G401.6 (cell line): ENCODE data around the gene HSD11B1.

Experiments
- FAIRE-seq: peaks from 2 replicates; lab custom pipeline; 2012; peaks lifted over from hg19 to GRCh38; lab: Jason Lieb, UNC

Gene HSD11B1

DNA sequence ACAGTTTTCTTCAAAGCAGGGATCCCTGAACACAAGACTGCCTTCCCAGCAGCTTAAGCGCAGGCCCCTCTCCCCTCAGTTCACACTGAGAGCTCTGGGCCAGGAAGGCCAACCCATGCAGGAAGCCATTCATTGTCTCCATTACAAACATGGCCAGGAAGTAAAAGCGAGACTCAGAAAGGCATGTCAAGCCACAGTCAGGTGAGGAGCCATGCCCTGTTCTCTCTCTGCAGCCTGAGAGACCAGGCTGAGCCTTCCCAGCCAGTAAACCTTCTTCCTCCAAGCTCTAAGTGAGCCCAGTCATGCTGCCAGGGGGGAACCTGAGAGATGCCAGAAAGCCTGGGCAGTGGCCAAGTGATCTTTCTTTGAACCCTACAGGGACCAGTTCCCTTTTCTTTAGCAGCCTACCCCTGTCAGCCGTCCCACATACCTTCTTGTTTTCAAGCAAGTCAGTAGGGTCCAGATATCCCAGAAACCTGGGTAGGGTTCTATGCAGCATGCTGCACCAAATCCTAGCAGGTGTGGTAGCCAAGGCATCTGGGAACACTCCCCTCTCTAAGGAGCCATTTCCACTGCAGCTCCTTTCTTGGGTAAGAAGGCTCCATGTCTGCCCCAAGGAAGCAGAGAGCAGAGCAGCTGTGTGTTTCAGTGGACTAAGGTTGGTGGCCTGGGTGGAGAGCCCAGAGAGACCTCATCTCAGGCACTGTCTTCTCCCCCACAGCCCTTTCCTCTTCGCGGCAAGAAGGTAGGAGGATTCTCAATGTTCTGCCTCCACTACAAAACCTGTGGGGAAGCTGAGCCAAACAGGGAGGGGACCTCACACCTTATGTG is 52.2 kb downstream of the HSD11B1 start:
- FAIRE-seq = no peak

DNA sequence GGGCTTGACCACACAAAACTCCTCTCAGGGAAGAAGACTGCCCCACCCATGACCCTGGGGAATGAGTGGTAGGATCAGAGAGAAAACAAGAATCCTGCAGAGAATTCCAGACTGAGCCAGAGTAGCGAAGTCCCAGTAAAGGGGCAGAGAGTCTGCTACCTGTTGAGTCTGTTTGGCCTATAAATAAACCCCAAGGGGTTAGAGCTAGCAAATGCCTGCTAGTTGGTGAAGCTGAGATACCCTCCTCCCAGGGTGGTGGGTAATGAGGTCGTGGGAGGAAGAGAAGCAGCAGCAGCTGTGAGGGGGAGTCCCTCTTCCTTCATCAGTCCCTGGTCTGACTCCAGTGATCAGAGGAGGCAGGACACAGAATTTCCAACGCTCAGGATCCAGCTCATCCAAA is 53.8 kb downstream of the HSD11B1 start:
- FAIRE-seq = no peak

DNA sequence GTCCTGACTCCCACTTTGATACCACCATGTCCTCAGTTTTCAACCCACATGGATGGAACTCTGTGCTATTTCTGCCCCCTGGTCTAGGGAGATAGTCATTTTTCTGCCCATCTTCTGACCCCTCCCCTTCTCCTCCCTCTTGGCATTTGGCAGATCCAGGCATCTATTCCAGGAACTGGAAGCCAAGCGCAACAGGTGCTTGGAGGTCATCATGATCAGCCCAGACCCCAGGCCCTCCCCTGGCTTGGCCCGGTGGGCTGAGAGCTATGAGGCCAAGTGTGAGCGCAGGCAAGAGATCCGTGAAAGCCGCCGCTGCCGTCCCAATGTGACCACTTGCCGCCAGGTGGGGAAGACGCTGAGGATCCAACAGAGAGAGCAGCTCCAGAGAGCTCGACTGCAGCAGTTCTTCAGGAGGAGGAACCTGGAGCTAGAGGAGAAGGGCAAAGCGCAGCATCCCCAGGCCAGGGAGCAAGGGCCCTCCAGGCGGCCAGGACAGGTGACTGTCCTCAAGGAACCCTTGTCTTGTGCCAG is 55.2 kb downstream of the HSD11B1 start:
- FAIRE-seq = no peak

DNA sequence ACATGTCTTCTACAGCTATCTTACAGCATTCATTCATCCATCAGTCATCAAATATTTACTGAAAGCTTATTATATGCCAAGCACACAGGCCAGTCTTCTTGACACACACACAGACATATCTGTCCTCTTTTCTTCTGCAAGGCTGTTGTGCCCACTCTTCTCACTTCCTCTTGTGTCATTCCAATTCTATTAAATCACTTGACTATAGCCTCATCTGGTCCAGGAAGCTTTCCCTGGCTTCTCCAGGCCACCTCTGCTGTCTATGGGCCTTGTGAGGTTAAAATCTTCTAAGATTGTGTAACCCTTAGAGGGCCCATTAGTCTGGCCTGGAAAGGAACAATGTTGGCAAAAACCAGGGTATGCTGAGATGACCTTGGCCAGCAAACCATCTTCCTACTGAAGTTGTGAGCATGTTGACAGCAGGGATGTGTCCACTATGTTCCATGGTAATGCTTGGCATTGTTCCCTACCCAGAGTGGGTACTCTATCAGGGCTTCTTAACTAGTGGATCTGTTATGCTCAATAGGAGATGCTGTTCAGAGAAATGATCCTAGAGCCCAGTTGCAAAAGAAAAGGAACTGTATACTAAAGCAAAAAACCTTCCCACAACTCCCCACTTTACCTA is 56.5 kb downstream of the HSD11B1 start:
- FAIRE-seq = no peak

DNA sequence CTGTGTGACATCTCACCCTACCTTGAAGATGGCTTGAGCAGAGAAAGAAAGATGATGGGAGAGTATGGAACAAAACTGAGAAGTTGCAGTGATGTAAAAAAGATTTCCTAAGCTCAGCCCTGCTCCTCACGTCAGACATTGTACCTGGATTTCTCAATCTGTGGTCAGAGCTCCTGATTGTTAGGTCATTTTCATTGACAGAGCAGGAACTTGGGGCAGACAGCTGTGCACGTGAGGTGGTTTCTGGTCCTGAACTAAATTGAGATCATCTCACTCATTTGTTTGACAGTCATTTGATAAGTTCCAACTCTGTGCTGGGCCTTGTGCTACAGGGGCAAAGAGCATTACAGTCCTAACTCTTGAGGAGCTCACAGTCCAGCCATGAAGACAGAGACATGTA is 61.4 kb downstream of the HSD11B1 start:
- FAIRE-seq = no peak

DNA sequence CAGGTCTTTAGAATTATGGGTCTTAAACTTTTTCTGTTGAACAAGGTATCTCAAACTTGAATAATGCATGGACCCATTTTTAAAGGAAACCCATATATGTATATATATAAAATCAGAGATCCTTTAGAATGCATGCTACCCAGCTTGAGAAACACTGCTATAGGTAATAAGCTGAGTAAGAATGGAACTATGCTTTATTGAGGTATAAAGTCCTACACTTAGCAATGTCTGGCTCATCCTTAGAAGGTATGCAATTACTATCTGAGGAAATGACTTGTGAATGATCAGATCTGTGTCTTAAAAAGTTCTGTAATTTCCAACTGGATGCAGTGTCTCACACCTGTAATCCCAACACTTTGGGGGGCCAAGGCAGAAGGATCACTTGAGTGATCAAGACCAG is 62.5 kb downstream of the HSD11B1 start:
- FAIRE-seq = no peak

DNA sequence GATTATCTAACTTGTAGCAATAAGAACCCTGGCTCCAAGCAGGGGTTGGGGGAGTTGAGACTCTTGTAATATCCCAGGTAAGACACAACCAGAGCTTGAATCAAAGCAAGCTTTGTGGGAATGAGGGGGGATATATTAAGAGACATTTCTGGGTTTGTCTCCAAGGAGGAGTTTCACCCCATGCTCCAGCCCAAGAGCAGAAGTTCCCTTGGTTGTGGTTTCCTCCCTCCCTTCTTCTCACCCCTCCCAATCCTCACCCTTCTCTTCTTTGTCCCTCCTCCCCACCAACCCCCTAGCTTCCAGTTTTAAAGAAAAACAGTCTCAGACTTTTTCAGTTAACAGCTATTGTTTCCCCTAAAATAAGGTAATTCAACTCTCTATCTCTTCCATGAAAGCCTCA is 63.1 kb downstream of the HSD11B1 start:
- no peak for FAIRE-seq

DNA sequence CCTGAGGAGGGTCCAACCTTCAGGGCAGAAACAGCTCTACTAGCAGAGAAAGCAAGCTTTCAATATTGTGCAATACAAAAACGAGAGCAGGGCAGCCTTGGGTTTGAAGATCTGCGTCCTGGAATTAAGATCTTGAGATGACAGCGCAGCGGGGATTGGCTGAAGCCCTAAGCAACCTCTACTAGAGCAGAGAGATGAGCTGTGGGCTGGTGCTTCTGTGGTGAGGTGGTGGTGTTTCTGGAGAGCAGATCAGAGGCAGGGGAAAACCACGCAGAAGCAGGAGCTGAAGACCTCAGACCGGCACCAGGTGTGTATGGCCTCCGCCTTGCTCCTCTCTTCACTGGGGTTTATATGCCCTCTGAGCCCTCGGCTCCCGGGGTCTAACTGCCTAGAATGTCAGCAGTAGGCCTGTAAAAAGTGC is 63.7 kb downstream of the HSD11B1 start:
- no peak for FAIRE-seq

DNA sequence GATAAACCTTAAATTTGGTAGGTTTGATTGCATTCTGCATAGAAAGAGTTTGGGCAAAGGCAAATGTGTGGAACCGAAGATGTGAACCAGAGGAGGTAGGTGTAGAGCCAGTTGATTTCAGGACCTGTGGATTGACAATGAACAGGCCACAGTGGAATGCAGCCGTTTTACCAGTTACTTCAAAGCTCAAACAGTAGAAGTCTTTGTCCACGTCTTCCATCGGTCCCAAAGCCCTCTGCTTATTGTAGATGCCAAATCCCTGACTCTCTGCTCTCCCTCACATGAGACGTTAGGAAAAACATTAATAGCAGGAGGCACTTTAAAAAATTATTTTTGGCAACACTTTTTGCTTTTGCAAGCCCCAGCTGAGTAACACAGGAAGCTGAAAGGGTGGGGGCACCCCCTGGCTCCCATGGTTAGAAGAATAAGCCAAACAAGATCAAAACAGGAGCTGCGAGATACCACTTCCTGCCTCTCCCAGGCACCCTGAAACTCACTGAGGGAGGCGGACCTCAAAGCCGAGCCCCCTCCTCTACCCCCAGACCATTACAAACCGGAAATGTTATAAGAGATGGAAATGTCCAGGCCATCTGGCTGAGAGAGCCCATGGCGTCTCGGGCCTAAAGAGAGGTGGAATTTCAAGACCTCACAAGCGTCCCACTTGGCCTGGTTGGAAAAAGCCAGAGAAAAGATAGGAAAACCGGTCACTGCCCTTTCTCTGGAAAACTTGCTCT is 64.7 kb downstream of the HSD11B1 start:
- no peak for FAIRE-seq

DNA sequence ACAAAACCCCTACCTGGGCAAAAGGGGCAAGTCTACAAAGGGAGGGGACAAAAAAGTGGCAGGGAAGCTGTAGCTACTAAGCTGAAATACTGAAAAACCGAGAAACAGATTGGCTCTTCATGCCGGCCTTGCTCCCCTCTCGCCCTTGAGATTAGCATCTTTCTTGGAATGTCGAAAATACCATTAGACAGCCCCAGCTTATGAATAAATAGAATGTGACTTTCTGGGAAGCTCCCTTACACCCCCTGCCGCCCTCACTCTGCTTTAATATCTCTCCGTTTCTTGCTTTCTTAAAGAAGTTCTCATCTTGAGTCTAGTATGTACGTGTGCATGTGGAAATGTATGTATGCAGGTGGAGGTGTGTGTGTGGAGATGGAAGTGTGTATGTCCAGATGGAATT is 65.3 kb downstream of the HSD11B1 start:
- no peak for FAIRE-seq

DNA sequence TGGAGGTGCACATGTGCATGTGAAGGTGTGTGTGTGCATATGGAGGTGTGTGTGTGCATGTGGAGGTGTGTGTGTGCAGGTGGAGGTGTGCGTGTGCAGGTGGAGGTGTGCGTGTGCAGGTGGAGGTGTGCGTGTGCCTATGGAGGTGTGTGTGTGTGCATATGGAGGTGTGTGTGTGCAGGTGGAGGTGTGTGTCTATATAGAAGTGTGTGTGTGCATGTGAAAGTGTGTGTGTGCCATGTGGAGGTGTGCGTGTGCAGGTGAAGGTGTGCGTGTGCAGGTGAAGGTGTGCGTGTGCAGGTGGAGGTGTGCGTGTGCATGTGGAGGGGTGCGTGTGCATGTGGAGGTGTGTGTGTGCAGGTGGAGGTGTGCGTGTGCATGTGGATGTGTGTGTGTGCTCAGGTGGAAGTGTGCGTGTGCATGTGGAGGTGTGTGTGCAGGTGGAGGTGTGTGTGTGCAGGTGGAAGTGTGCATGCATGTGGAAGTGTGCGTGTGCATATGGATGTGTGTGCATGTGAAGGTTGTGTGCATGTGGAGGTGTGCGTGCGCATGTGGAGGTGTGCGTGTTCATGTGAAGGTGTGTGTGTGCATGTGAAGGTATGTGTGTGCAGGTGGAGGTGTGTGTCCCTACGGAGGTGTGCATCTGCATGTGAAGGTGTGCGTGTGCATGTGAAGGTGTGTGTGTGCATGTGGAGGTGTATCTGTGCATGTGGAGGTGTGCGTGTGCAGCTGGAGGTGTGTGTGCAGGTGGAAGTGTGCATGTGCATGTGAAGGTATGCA is 66.2 kb downstream of the HSD11B1 start:
- no peak for FAIRE-seq

DNA sequence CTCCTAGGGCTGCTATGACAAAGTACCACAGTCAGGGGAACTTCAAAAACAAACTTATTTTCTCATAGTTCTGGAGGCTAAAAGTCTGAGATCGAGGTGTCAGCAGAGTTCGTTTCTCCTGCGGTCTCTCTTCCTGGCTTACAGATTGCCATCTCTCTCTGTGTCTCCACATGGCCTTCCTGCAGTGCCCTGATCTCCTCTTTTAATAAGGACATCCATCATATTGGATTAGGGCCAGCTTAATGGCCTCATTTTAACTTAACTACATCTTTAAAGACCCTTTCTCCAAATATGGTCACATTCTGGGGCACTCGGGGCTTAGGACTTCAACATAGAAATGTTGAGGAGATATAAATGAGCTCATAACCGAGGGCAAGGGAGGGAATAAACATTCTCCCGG is 67.5 kb downstream of the HSD11B1 start:
- FAIRE-seq = no peak

DNA sequence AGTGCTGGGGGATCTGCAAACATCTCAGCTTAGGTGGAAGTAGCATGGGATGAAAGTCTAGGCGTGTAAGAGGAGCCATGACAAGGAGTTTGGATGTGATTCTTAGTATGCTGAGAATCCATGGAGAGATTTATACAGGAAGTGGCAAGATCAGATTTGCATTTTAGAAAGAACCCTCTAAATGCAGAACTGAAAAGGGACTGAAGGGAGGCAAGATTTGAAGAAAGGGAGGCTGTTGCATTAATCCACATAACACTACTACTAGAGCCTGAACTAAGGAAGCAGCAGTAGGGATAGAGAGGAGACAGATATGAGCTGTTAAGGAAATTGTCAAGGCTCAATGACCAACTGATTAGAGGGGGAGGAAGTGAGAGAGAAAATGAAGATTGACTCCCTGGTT is 69.9 kb downstream of the HSD11B1 start:
- FAIRE-seq = no peak

DNA sequence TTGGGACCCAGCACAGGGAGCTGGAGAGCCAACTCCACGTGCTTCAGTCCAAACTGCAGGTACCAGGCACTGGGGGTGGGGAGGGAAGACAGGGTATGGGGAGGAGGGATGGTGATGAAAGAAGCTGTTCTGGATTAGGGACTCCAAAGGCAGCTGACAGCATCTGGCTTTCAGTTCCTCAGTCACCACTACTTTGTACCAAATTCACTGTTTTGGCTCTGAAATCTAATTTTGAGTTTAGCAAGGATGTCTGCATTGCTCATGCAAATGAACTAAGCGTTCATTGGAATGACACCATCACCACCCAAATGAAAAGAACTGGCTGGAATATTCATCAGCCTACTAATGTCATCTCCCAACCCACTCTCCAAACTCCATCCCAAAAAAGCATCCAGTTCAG is 71.0 kb downstream of the HSD11B1 start:
- no peak for FAIRE-seq

DNA sequence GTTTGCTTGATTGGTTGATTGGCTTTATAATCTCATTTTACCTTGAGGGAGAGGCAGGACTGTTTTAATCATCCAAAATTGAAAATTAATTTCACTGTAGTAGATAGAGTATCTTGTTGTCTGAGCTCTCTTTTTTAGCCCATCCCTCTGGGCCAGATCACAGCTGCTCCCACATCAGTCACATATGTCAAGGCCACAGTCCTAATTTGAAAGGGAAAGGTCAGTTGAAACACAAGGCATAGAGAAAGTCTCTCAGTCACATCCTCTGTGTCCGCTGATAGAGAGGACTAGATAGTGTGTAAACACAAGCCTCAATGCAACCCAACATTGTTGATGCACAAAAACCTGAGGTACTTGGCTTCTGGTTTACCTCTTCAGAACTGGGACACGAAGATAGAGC is 72.9 kb downstream of the HSD11B1 start:
- no peak for FAIRE-seq

DNA sequence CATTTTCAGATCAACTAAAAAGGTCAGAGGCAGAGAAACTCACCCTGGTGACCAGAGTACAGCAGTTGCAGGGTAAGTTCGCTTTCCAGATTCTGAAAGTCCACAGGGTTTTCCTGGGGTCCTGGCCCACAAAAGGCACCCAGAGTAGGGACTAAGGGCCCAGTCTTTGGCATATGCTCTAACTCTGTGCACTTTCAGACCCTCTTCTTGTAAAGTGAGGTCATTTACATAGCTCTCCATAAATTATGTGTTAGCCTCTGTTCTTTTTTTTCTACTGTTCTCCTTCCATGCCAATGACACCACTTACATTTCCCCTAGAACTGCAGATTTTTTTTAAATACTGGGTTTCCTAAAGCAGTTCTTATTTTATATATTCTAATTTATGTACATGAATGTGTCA is 73.5 kb downstream of the HSD11B1 start:
- no peak for FAIRE-seq

DNA sequence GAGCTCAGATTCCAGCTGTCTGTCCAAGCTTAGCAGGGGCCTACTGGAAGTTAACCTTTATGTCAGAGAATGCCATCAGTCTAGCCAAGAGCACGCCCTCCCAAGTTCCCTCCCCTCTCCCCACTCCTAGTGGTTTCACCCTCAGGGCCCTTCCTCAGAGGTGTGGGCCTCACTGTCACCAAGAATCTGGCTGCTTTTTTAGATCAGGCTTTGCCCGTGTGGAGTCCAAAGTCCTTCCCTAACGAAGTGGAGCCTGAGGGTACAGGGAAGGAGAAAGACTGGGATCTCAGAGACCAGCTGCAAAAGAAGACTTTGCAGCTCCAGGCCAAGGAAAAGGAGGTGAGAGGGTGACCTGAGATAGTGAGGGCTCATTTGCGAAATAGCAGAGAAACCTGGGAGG is 75.6 kb downstream of the HSD11B1 start:
- FAIRE-seq = no peak

DNA sequence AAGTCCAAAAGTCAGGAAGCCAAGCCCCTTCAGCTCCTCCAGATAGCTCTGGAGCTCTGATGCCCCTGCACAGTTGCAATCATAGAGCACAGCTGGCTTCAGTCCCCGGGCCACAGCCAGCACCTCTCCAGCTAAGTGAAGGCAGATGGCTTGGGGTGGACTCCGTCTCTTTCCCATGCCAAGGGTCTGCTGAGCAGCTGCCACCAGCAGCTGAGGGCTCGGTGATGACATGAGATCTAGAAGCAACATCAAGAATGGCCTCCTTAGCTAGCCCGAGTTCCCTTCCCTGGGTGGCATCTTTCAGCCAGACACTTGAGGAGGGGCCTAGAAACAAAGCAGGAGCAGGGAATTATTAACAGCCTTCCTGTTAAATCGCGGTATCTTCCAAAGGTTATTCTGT is 78.7 kb downstream of the HSD11B1 start:
- FAIRE-seq = no peak
